SH-SY5Y (cell line): Measurements from ENCODE around the gene IYD.

ENCODE experiments used
- GATA2 ChIP-seq: IDR thresholded peaks from 2 replicates; pipeline ENCODE4 v1.6.1; 2011; ENCODE audit warnings: mild to moderate bottlenecking, low read depth, low read length
- GATA3 ChIP-seq: IDR thresholded peaks from 2 replicates; pipeline ENCODE4 v1.6.1; 2011; ENCODE audit warnings: low read depth, mild to moderate bottlenecking, low read length, moderate library complexity

DNA sequence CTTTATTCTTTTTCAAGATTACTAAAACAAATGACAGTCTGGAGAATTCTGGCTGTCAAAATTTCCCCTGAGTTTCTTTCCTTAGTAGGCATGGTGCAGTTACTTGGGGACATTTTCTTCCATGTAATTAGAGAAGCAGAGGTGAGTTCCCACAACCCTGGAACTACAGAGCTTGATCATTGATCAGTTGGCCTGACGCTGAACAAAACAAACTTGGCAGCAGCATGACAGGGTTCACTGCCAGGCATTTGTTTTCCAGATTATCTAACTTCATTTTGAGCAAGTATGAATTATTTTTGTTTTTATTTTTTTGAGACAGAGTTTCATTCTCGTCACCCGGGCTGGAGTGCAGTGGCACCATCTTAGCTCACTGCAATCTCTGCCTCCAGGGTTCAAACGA lies 22.6 kb downstream of the IYD start:
- TF ChIP-seq GATA2: no peak
- no peak for TF ChIP-seq GATA3
